Measurements from ENCODE around the gene THOC5. TPM values are rescaled to one million over a fixed set of nuclear protein-coding genes. Genes with fewer than 3 reads are reported as not detected.

The THOC5 gene
- total and polyA plus RNA-seq, 2 donors from 2014 or later = 23.1 to 37.9 TPM

DNA sequence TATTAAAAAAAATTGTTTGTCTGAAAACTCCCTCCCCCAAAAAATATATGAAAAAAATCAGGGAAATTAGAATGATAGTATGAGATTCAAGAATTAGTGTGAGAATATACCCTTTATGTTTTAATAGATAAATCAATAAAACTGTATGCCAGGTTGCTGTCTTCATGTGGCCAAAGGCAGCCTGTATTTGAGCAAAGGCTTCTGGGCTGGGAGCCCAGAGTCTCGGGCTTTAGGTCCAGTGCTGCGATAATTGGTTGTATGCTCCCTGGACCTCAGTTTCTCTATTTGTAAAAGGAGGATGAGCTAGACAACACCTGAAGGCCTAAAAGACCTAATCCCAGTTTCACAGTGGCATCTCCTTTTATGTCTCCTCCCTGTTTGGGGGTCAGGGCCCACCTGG is 29.8 kb downstream of the THOC5 start:
- Histone ChIP-seq H3K4me3 (ENCODE audit: low read length in 3 of 3) (no peak overlapping the region), H3K27me3 (ENCODE audit: control insufficient read depth, insufficient read depth, low read length) (no peaks in the 10 kb centered on the region), H3K27ac (ENCODE audit: low read depth in 2 of 2, low read length in 2 of 2) (no peak overlapping the region), H3K4me1 (ENCODE audit: control insufficient read depth in 2 of 3, insufficient read depth in 2 of 3, low read depth in 1 of 3, low read length in 3 of 3) (no peaks in the 10 kb centered on the region), H3K36me3 (ENCODE audit: control insufficient read depth in 2 of 3, insufficient read depth in 3 of 3, low read length in 3 of 3) (peaks cover 10 to 62% (median 51%) of the 10 kb centered on the region in 3 donors), H3K9ac (ENCODE audit: low read length in 3 of 3) (no peak overlapping the region), H3K9me3 (ENCODE audit: control insufficient read depth in 2 of 3, insufficient read depth in 1 of 3, low read length in 3 of 3) (no peaks in the 10 kb centered on the region)
- intact Hi-C loops (cut with DNase I) = no loop called here
- DNase-seq (no peak), FAIRE-seq (no peak)
- TF ChIP-seq, protein P1, sequence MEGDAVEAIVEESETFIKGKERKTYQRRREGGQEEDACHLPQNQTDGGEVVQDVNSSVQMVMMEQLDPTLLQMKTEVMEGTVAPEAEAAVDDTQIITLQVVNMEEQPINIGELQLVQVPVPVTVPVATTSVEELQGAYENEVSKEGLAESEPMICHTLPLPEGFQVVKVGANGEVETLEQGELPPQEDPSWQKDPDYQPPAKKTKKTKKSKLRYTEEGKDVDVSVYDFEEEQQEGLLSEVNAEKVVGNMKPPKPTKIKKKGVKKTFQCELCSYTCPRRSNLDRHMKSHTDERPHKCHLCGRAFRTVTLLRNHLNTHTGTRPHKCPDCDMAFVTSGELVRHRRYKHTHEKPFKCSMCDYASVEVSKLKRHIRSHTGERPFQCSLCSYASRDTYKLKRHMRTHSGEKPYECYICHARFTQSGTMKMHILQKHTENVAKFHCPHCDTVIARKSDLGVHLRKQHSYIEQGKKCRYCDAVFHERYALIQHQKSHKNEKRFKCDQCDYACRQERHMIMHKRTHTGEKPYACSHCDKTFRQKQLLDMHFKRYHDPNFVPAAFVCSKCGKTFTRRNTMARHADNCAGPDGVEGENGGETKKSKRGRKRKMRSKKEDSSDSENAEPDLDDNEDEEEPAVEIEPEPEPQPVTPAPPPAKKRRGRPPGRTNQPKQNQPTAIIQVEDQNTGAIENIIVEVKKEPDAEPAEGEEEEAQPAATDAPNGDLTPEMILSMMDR (IDR thresholded peaks at IDR 0.05; ENCODE audit: borderline replicate concordance, extremely low read depth, insufficient read depth) = no peak

DNA sequence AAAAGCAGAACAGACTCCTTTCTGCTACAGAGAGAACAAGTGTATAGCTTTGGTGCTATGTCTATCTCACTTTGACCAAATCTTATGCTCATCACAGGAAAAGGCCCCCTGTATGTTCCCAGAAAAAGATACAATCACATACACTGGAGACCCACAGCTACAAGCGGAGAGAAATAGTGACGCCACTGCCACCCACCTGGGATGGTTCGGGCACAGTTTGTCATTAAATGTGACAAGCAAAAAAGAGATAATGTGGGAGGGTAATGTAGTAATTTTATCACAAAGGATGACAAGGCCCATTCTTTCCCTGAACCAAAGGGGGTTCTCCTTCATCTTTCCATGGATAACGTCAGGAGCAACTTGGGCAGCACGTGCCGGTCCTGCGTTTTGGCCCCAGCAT is 32.0 kb downstream of the THOC5 start:
- Histone ChIP-seq H3K27ac (ENCODE audit: low read depth in 2 of 2, low read length in 2 of 2) (no peak overlapping the region), H3K4me3 (ENCODE audit: low read length in 3 of 3) (no peak overlapping the region), H3K9ac (ENCODE audit: low read length in 3 of 3) (no peak overlapping the region), H3K36me3 (ENCODE audit: control insufficient read depth in 2 of 3, insufficient read depth in 3 of 3, low read length in 3 of 3) (peaks cover 10 to 63% (median 57%) of the 10 kb centered on the region in 3 donors), H3K27me3 (ENCODE audit: control insufficient read depth, insufficient read depth, low read length) (no peaks in the 10 kb centered on the region), H3K9me3 (ENCODE audit: control insufficient read depth in 2 of 3, insufficient read depth in 1 of 3, low read length in 3 of 3) (no peaks in the 10 kb centered on the region), H3K4me1 (ENCODE audit: control insufficient read depth in 2 of 3, insufficient read depth in 2 of 3, low read depth in 1 of 3, low read length in 3 of 3) (no peaks in the 10 kb centered on the region)
- intact Hi-C loops (cut with DNase I) = no loop called here
- DNase-seq (no peak), FAIRE-seq (no peak)
- TF ChIP-seq, protein P1 (IDR thresholded peaks at IDR 0.05; ENCODE audit: borderline replicate concordance, extremely low read depth, insufficient read depth) = no peak

DNA sequence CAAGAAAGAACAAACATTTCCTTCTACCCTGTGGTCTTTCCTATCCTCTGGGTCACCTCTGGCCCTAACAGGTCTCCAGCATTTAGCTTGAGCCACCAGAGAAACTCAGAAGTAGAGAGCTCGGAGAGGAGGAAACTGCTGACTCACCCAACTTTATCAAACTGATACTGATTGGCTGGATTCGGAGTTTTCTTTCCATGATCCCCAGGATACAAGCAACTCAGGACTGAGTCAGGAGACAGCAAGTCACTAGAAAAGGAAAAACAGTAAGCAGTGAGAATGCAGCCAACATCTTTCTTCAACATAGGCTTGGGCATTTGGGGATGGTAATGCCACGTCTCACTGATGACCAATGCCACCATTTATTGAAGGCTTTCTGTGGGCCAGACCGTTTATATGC is 32.7 kb downstream of the THOC5 start:
- FAIRE-seq (no peak), DNase-seq (no peak)
- no peak overlapping the region for H3K27ac ChIP-seq (ENCODE audit: low read depth in 2 of 2, low read length in 2 of 2)
- H3K9me3 ChIP-seq (ENCODE audit: control insufficient read depth in 2 of 3, insufficient read depth in 1 of 3, low read length in 3 of 3) = no peaks in the 10 kb centered on the region
- no peak overlapping the region for H3K4me3 ChIP-seq (ENCODE audit: low read length in 3 of 3)
- TF ChIP-seq, protein P1 (IDR thresholded peaks at IDR 0.05; ENCODE audit: borderline replicate concordance, extremely low read depth, insufficient read depth) = no peak
- H3K4me1 ChIP-seq (ENCODE audit: control insufficient read depth in 2 of 3, insufficient read depth in 2 of 3, low read depth in 1 of 3, low read length in 3 of 3) = no peaks in the 10 kb centered on the region
- no peaks in the 10 kb centered on the region for H3K27me3 ChIP-seq (ENCODE audit: control insufficient read depth, insufficient read depth, low read length)
- intact Hi-C loops (cut with DNase I) = no loop called here
- H3K9ac ChIP-seq (ENCODE audit: low read length in 3 of 3) = no peak overlapping the region
- H3K36me3 ChIP-seq (ENCODE audit: control insufficient read depth in 2 of 3, insufficient read depth in 3 of 3, low read length in 3 of 3) = peaks cover 10 to 65% (median 58%) of the 10 kb centered on the region in 3 donors

DNA sequence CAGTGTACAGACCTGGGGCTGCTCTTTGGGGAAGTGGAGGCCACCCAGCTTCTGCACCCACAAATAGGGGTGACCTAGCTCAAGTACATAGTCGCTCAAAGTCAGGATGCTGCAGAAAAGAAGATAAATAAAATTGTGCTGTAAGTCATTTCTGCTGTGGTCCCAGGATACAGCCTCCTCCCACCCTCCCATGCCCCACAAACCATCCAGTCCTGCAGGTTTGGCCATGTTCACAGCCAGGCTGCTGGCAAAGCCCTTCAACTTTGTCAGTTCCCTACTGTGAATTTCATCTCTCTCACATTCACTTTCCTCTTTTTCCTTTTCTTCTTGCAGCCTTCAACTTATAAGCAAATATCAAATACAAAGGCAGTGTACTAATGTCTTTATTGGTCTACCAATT is 33.6 kb downstream of the THOC5 start:
- no peak for DNase-seq
- TF ChIP-seq, protein P1 (IDR thresholded peaks at IDR 0.05; ENCODE audit: borderline replicate concordance, extremely low read depth, insufficient read depth) = no peak
- Histone ChIP-seq H3K9me3 (ENCODE audit: control insufficient read depth in 2 of 3, insufficient read depth in 1 of 3, low read length in 3 of 3) (no peaks in the 10 kb centered on the region), H3K9ac (ENCODE audit: low read length in 3 of 3) (no peak overlapping the region), H3K27me3 (ENCODE audit: control insufficient read depth, insufficient read depth, low read length) (no peaks in the 10 kb centered on the region), H3K4me3 (ENCODE audit: low read length in 3 of 3) (no peak overlapping the region), H3K4me1 (ENCODE audit: control insufficient read depth in 2 of 3, insufficient read depth in 2 of 3, low read depth in 1 of 3, low read length in 3 of 3) (no peaks in the 10 kb centered on the region), H3K27ac (ENCODE audit: low read depth in 2 of 2, low read length in 2 of 2) (no peak overlapping the region), H3K36me3 (ENCODE audit: control insufficient read depth in 2 of 3, insufficient read depth in 3 of 3, low read length in 3 of 3) (peaks cover 10 to 63% (median 55%) of the 10 kb centered on the region in 3 donors)
- intact Hi-C loops (cut with DNase I) = no loop called here
- no peak for FAIRE-seq

Measured in kidney (tissue), 14 donors.